ENCODE data around the gene CFAP221.

CFAP221 gene

GRCh38 chr2:119706221-119706620 is 162.0 kb downstream of the CFAP221 start:
- Histone ChIP-seq H2AFZ (ENCODE audit: low read length) (no peak overlapping the region), H3F3A (ENCODE audit: low read depth) (no peaks in the 10 kb centered on the region), H3K27me3 (ENCODE audit: insufficient read depth, low read length, poor library complexity, severe bottlenecking) (no peaks in the 10 kb centered on the region), H3K4me3 (ENCODE audit: low read length, poor library complexity, severe bottlenecking) (no peak overlapping the region), H4K20me1 (ENCODE audit: insufficient read depth, low read length, poor library complexity, severe bottlenecking) (no peaks in the 10 kb centered on the region), H3K4me1 (ENCODE audit: insufficient read depth, low read length, poor library complexity, severe bottlenecking) (no peaks in the 10 kb centered on the region), H3K9ac (ENCODE audit: low read depth, low read length, poor library complexity, severe bottlenecking) (no peak overlapping the region), H3K9me3 (ENCODE audit: insufficient read depth, low read depth, low read length) (no peaks in the 10 kb centered on the region; the same call in 1 of the 2 replicates), H3K36me3 (ENCODE audit: insufficient read depth, low read length) (no peaks in the 10 kb centered on the region), H3K9me2 (replicated peaks; ENCODE audit: low read depth, low read length) (no peaks in the 10 kb centered on the region), H3K4me2 (ENCODE audit: low read depth, low read length, poor library complexity, severe bottlenecking) (no peak overlapping the region), H3K79me2 (ENCODE audit: insufficient read depth, low read length) (no peaks in the 10 kb centered on the region)
- no peak for TF ChIP-seq CTCF (conservative IDR thresholded peaks at IDR 0.05; ENCODE audit: low read length)
- TF ChIP-seq EZH2phosphoT487 (IDR thresholded peaks at IDR 0.05; ENCODE audit: borderline replicate concordance) = no peak
